Posterior cingulate gyrus (tissue), 11 donors: ENCODE data around the gene SHROOM4.

ENCODE experiments used
- DNase-seq, 10 donors: peaks; one replicate each; pipeline versions ENCODE4 v3.0.0 to v3.0.0-alpha.2; 2020 to 2021; ENCODE audit warnings: mixed read lengths in 3 of 10
- intact Hi-C: fragments of 100-400 bp; cut with DNase I; formaldehyde crosslinking; loops from one replicate; pipeline ENCODE4 v1.15.1; 2023

The SHROOM4 gene

GRCh38 chrX:50711907-50712306 lies 102.1 kb downstream of the SHROOM4 start:
- intact Hi-C loops = no loop called here
- DNase-seq = no peak

- no peak for DNase-seq
- intact Hi-C loops = no loop called here
Measured at GRCh38 chrX:50707955-50708699, 105.9 kb downstream of the SHROOM4 start.

GRCh38 chrX:50707405-50707804 lies 106.6 kb downstream of the SHROOM4 start:
- intact Hi-C loops = no loop called here
- DNase-seq = no peak

DNA sequence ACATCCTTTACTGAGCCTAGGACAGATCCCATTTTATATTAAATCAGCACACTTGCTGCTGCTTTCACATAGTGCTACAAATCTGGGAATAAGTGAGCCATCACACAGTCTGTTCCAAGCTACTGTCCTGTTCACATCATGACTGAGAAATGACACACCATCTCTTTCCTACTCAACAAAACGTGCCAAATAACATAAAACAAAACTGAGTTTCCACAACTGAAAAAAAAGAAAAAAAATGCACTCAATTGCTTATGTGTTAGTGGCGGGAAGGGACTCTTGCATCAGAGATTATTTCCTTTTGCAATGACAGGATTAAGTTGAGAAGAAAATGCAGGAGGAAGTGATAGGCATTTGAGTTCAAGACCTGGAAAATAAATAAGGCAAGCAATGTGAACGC lies 109.0 kb downstream of the SHROOM4 start:
- intact Hi-C loops = no loop called here
- no peak for DNase-seq

DNA sequence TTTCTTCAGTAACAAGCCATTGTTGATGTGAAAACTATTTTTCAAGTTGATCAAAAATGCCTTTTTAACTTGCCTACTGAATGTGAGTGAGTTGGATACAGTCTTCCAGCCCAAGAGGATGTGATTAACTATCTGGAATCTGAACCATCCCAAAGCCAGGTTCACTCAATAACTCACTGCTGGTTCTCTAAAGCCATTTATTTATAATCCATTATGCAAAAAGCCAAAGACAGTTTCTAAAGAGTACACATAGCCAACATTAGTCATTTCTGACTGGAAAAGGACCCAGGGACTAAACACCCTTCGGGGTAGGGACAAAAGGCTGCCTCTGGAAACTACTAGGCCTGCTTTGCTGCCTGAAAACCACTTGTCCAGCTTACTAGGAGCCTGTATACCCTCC lies 109.6 kb downstream of the SHROOM4 start:
- DNase-seq = no peak
- intact Hi-C loops = no loop called here

GRCh38 chrX:50700921-50701320 lies 113.1 kb downstream of the SHROOM4 start:
- intact Hi-C loops = no loop called here
- DNase-seq = no peak

GRCh38 chrX:50698944-50699343 lies 115.0 kb downstream of the SHROOM4 start:
- intact Hi-C loops = loop anchor here (10.0 kb wide), 1 partner anchor 206 kb away; no protein-coding TSS in a partner anchor
- no peak for DNase-seq

- intact Hi-C loops = loop anchor here (10.0 kb wide), 1 partner anchor 207 kb away; no protein-coding TSS in a partner anchor
- DNase-seq = no peak
Measured at GRCh38 chrX:50697691-50698090, 116.3 kb downstream of the SHROOM4 start.

GRCh38 chrX:50691820-50692219 lies 122.2 kb downstream of the SHROOM4 start:
- intact Hi-C loops = loop anchor here (2.0 to 10.0 kb wide), 2 partner anchors 213 to 297 kb away; no protein-coding TSS in a partner anchor
- no peak for DNase-seq

- intact Hi-C loops = no loop called here
- DNase-seq = no peak
Measured at GRCh38 chrX:50684871-50685270, 129.1 kb downstream of the SHROOM4 start.

DNA sequence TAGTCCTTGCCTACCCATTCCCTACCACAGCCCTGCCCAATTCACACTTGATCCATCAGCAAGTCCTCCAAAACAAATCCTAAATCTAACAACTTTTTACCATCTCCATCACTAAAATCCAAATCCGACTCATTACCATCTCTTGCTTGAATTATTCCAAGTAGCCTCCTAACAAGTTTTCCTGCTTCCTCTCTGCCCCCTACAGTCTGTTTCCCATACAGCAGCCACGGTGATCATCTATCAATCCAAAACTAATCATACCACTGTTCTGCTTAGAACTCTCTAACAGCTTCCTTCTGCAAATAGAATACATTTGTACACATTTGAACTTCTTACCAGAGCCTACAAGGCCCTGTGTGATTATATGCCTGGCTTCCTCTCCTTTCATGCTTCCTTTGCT lies 133.0 kb downstream of the SHROOM4 start:
- DNase-seq = peak in 2 of 10 donors; percentile 5 to 19
- intact Hi-C loops = no loop called here

GRCh38 chrX:50677789-50678188 lies 136.2 kb downstream of the SHROOM4 start:
- no peak for DNase-seq
- intact Hi-C loops = no loop called here

GRCh38 chrX:50671661-50672060 lies 142.3 kb downstream of the SHROOM4 start:
- DNase-seq = no peak
- intact Hi-C loops = no loop called here

GRCh38 chrX:50668860-50669259 lies 145.1 kb downstream of the SHROOM4 start:
- intact Hi-C loops = no loop called here

GRCh38 chrX:50648156-50648555 lies 165.8 kb downstream of the SHROOM4 start:
- no peak for DNase-seq
- intact Hi-C loops = no loop called here

More at GRCh38 chrX:50668860-50669259, 145.1 kb downstream of the SHROOM4 start:
- DNase-seq = no peak

- no peak for DNase-seq
- intact Hi-C loops = no loop called here
Measured at GRCh38 chrX:50644496-50644895, 169.5 kb downstream of the SHROOM4 start.

DNA sequence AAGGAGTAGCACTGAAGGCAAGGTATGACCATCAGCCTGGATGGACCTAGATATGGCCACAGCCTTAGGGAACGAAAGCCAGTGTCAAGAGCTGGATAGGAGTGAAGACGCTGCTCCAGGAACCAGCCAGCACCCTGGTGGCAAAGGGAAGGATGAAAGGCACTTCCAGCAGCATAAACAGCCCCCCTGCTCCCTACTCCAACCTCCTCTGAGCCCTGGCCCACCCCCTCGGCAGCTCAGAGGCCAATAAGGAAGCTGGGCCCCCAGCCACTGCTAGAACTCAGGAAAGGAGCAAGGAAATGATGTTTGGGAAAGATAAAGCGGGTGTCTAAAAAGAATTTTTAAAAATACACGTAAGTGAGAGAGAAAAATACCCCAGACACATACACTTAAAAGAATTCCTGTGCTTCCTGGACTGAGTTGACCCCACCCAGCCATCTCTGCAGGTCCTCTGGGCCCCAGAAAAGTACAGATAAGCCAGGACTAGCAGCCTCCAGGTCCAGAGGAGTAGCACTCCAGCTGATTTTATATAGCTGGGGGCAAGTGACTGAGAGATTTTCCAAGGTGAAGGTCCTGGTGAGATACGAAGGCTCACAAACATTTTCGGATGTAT lies 170.4 kb downstream of the SHROOM4 start:
- DNase-seq = no peak
- intact Hi-C loops = no loop called here

GRCh38 chrX:50638123-50638522 lies 175.9 kb downstream of the SHROOM4 start:
- no peak for DNase-seq
- intact Hi-C loops = no loop called here

- intact Hi-C loops = no loop called here
- DNase-seq = peak in 1 of 10 donors; percentile 13
Measured at GRCh38 chrX:50635817-50636365, 178.1 kb downstream of the SHROOM4 start.

- no peak for DNase-seq
- intact Hi-C loops = no loop called here
Measured at GRCh38 chrX:50635162-50635561, 178.8 kb downstream of the SHROOM4 start.

- intact Hi-C loops = no loop called here
- no peak for DNase-seq
Measured at GRCh38 chrX:50629774-50630173, 184.2 kb downstream of the SHROOM4 start.

DNA sequence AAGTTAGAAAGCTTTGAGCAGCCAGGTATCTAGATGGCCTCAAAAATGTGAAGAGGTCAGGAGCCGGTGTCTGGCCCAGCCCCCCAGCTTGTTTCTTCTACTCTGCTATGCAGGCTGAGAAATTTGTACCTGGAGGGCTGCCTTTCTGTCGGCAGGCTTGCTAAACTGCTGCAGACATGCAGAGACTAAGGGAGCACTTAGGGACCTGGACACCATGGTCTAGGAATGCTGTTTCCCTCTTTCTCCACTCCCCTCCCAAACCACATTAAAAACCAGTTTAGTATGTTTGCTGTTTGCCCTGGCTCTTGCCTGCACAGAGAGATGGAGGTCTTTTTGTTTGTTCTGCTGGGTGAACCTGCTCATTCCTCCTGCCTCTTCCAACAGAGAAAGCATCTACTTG lies 186.3 kb downstream of the SHROOM4 start:
- no peak for DNase-seq
- intact Hi-C loops = no loop called here
